ENCODE results near the gene ATAD5.

- TF ChIP-seq CTCF (IDR thresholded peaks at IDR 0.05) (no peak), POLR2AphosphoS5 (IDR thresholded peaks at IDR 0.05) (no peak), POLR2A (IDR thresholded peaks at IDR 0.05) (no peak)
Measured at GRCh38 chr17:30858556-30859250, 26.9 kb downstream of the ATAD5 start.

Measured in prostate gland (tissue), 2 donors.